ENCODE measurements around the gene TNFRSF11A.

TNFRSF11A gene

GRCh38 chr18:62345909-62346308, 20.8 kb downstream of the TNFRSF11A start:
- DNase-seq (ENCODE audit: low spot score) = no peak

- no peak for DNase-seq (ENCODE audit: low spot score)
Observed at GRCh38 chr18:62346333-62347088, 21.4 kb downstream of the TNFRSF11A start.

- DNase-seq (ENCODE audit: low spot score) = no peak
Observed at GRCh38 chr18:62347089-62347506, 22.0 kb downstream of the TNFRSF11A start.

- no peak for DNase-seq (ENCODE audit: low spot score)
Observed at GRCh38 chr18:62348474-62348873, 23.4 kb downstream of the TNFRSF11A start.

GRCh38 chr18:62353170-62353569, 28.1 kb downstream of the TNFRSF11A start:
- DNase-seq (ENCODE audit: low spot score) = no peak

GRCh38 chr18:62354151-62354550, 29.0 kb downstream of the TNFRSF11A start:
- DNase-seq (ENCODE audit: low spot score) = no peak

- no peak for DNase-seq (ENCODE audit: low spot score)
Observed at GRCh38 chr18:62357079-62357719, 32.1 kb downstream of the TNFRSF11A start.

DNA sequence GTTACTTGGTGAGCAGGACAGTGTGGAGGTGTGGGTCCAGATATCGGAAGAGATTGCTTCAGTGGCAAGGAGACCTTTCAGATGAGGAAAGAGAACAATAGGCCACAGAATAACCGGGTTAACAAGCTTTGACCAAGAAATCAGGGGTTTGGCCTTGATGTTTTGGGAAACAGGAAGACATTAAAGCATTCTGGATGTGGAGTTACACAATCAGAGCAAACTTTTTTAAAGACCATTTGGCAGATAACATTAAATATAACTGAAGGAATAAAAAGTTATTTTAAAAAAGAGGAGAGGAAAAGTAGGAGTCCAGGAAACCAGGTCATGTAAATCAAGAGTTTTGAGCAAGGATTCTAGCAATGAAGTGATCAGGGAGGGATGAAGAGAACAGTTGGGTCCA, 35.7 kb downstream of the TNFRSF11A start:
- no peak for DNase-seq (ENCODE audit: low spot score)

DNA sequence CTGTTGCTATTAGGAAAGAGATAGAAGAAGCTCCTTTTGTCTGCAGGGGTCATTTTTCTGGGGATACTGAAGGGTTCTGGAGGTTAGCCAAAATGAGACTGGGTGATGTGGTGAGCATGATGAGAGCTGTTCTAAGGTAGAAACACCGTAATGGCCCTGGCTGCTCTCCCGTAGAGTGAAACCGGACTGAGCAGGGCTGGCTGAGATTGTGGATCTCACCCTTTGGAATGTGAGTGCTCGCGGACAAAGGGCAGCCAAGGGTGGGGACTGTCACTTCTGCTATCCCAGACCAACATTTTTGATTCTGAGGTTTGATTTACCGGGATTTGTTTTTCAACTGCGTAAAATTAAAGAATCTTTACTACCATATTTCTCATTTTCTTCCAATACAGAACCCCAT, 36.2 kb downstream of the TNFRSF11A start:
- no peak for DNase-seq (ENCODE audit: low spot score)

GRCh38 chr18:62364558-62364957, 39.4 kb downstream of the TNFRSF11A start:
- no peak for DNase-seq (ENCODE audit: low spot score)

- DNase-seq (ENCODE audit: low spot score) = no peak
Observed at GRCh38 chr18:62365420-62365819, 40.3 kb downstream of the TNFRSF11A start.

GRCh38 chr18:62366992-62367391, 41.9 kb downstream of the TNFRSF11A start:
- no peak for DNase-seq (ENCODE audit: low spot score)

DNA sequence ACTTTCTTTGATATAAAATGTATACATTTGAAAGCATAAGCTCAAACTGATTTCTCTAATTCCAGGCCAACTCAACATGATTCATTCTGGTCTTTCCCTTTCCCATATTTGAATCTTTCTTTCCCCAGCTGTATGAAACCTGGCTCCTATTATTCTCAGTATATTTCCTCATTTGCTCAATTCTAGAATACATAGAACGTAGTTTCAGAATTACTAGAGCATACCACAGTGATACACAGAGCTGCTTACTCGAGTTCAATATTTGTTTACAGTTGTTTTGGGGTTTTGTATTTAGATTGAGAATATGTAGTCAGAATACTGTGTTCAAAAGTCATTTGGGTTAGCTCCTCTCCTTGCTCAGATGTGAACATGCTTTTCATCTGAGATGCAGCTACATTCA, 43.0 kb downstream of the TNFRSF11A start:
- no peak for DNase-seq (ENCODE audit: low spot score)

- DNase-seq (ENCODE audit: low spot score) = no peak
Observed at GRCh38 chr18:62369129-62369644, 44.1 kb downstream of the TNFRSF11A start.

- DNase-seq (ENCODE audit: low spot score) = no peak
Observed at GRCh38 chr18:62370366-62370765, 45.3 kb downstream of the TNFRSF11A start.

DNA sequence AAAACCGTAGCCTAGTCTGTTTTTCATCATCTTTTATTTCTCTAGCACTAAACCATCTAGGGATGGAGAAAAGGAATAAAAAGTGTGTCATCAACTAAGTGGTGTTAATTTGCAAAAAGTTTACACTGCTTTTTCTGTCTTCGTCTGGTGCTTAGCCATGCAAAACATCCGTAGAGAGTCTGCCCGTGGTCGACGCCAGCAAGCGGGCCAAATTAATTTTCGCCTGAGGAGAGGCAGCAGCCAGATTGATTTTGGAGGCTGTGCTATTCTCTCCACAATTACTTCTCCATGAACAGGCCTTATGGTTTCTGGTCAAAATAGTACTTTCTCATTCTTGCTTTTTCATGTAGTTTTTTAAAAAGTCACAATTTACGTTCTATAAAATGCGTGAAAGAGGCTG, 46.3 kb downstream of the TNFRSF11A start:
- no peak for DNase-seq (ENCODE audit: low spot score)

- DNase-seq (ENCODE audit: low spot score) = no peak
Observed at GRCh38 chr18:62372156-62372555, 47.0 kb downstream of the TNFRSF11A start.

DNA sequence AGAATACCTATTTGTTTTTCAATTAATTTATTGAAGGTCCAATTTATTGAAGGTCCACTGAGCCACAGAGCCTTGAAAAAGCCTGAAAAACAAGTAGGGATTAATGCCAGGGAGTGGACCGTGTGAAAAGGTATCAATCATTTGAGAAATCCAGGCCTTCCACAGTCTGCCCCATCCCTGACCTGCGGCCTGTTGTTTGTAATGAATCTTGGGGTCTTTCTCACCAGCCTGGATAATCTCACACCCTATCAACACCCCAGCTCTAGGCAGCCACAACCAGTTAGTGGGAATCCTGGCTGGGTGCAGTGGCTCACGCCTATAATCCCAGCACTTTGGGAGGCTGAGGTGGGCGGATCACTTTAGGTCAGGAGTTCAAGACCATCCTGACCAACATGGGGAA, 47.8 kb downstream of the TNFRSF11A start:
- DNase-seq (ENCODE audit: low spot score) = no peak

- DNase-seq (ENCODE audit: low spot score) = no peak
Observed at GRCh38 chr18:62374410-62374965, 49.4 kb downstream of the TNFRSF11A start.

- no peak for DNase-seq (ENCODE audit: low spot score)
Observed at GRCh38 chr18:62377131-62377807, 52.2 kb downstream of the TNFRSF11A start.

DNA sequence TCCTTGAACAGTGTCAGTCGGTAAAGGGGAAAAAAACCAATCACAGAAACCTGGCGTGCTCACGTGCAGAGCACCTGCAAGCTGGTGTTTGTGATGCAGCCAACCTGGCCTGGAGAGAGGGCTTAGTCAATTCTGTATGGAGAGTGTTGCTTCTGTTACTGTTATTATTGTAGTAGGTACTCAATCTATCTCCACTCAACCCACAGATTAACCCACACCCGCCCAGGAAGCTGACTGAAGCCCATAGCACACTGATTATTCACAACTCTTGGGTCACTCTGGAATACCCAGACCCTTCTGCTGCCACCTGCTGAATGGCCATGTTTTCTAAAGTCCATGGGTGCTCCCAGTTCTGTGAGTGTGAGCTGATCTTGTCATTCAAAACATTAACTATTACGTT, 53.9 kb downstream of the TNFRSF11A start:
- no peak for DNase-seq (ENCODE audit: low spot score)

DNA sequence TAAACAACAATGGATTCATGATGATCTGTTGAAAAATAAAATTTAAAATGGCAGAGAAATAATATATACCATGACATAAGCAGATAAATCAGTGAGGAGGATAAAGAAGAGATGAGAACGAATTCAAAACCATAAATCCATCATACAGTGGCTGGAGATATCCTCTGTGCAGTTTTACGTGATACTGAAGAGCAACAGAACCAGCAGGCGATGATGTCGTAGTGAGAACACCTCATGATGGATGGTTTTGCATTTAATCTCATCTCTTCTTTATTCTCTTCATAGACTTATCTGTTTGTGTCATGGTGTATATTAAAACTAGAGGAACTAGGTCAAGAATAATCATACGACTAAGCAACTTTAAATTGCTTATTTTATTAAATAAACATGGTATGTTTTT, 56.3 kb downstream of the TNFRSF11A start:
- no peak for DNase-seq (ENCODE audit: low spot score)

- DNase-seq (ENCODE audit: low spot score) = no peak
Observed at GRCh38 chr18:62384068-62384467, 59.0 kb downstream of the TNFRSF11A start.
